ENCODE measurements around the gene MELK.
"Not testable (repeated sequence)": the region's sequence is repeated elsewhere in the genome, so short reads cannot be mapped to it uniquely, and the experiment has no call there.

MELK gene

GRCh38 chr9:36543916-36544315 lies 28.8 kb upstream of the MELK start:
- DNase-seq (ENCODE audit: extremely low read depth, low read depth): no peak
- no peak for TF ChIP-seq CTCF (IDR thresholded peaks at IDR 0.05; ENCODE audit: low read depth, low read length, missing control alignments)
- no peak overlapping the region for H3K4me3 ChIP-seq (replicated peaks; ENCODE audit: low read depth, low read length)

GRCh38 chr9:36547598-36547997 lies 25.1 kb upstream of the MELK start:
- no peak for TF ChIP-seq CTCF (IDR thresholded peaks at IDR 0.05; ENCODE audit: low read depth, low read length, missing control alignments)
- DNase-seq (ENCODE audit: extremely low read depth, low read depth): no peak
- no peak overlapping the region for H3K4me3 ChIP-seq (replicated peaks; ENCODE audit: low read depth, low read length)

GRCh38 chr9:36548454-36548853 lies 24.2 kb upstream of the MELK start:
- no peak for TF ChIP-seq CTCF (IDR thresholded peaks at IDR 0.05; ENCODE audit: low read depth, low read length, missing control alignments)
- no peak overlapping the region for H3K4me3 ChIP-seq (replicated peaks; ENCODE audit: low read depth, low read length)
- DNase-seq (ENCODE audit: extremely low read depth, low read depth): no peak

- DNase-seq (ENCODE audit: extremely low read depth, low read depth): no peak
- no peak for TF ChIP-seq CTCF (IDR thresholded peaks at IDR 0.05; ENCODE audit: low read depth, low read length, missing control alignments)
- H3K4me3 ChIP-seq (replicated peaks; ENCODE audit: low read depth, low read length): no peak overlapping the region
These were observed 22.6 kb upstream of the MELK start for GRCh38 chr9:36550135-36550534.

GRCh38 chr9:36550631-36551098 lies 22.0 kb upstream of the MELK start:
- H3K4me3 ChIP-seq (replicated peaks; ENCODE audit: low read depth, low read length); DNase-seq (ENCODE audit: extremely low read depth, low read depth): not testable (repeated sequence)

- no peak for DNase-seq (ENCODE audit: extremely low read depth, low read depth)
- no peak overlapping the region for H3K4me3 ChIP-seq (replicated peaks; ENCODE audit: low read depth, low read length)
- TF ChIP-seq CTCF (IDR thresholded peaks at IDR 0.05; ENCODE audit: low read depth, low read length, missing control alignments): no peak
These were observed 21.6 kb upstream of the MELK start for GRCh38 chr9:36551129-36551528.

- TF ChIP-seq CTCF (IDR thresholded peaks at IDR 0.05; ENCODE audit: low read depth, low read length, missing control alignments): no peak
- no peak for DNase-seq (ENCODE audit: extremely low read depth, low read depth)
- H3K4me3 ChIP-seq (replicated peaks; ENCODE audit: low read depth, low read length): no peak overlapping the region
These were observed 20.8 kb upstream of the MELK start for GRCh38 chr9:36551910-36552309.
